HUES64 (cell line): ENCODE data around the gene SELL.
"Not testable (repeated sequence)": the region's sequence is repeated elsewhere in the genome, so short reads cannot be mapped to it uniquely, and the experiment has no call there.

Experiments used
- H3K27ac ChIP-seq: 2 replicates; pipeline ENCODE4 v1.7.0; 2013; ENCODE audit warnings: low read depth, low read length, inconsistent platforms
- H3K27me3 ChIP-seq: 2 replicates; pipeline ENCODE4 v1.6.1; 2013; ENCODE audit warnings: mild to moderate bottlenecking, low read length; ENCODE audit not compliant: insufficient read depth
- H3K36me3 ChIP-seq: 2 replicates; pipeline ENCODE4 v1.6.1; 2013; ENCODE audit warnings: mild to moderate bottlenecking, low read length; ENCODE audit not compliant: insufficient read depth
- H3K4me1 ChIP-seq: 2 replicates; pipeline ENCODE4 v1.6.1; 2013; ENCODE audit warnings: mild to moderate bottlenecking, low read length, moderate library complexity; ENCODE audit not compliant: insufficient read depth
- H3K4me3 ChIP-seq: 2 replicates; pipeline ENCODE4 v1.5.1; 2013; ENCODE audit warnings: mild to moderate bottlenecking, low read length, moderate library complexity
- H3K9ac ChIP-seq: 2 replicates; pipeline ENCODE4 v1.6.1; 2013; ENCODE audit warnings: mild to moderate bottlenecking, low read depth, low read length
- H3K9me3 ChIP-seq: 2 replicates; pipeline ENCODE4 v1.6.1; 2013; ENCODE audit warnings: low read depth, low read length; ENCODE audit not compliant: insufficient read depth
- WGBS: fragments of 150-250, 120-280 bp; methylation state at CpG from one replicate; pipeline ENCODE4 v1.1.7; 2013; ENCODE audit warnings: missing lambda C conversion rate; 5-methylcytosine and 5-hydroxymethylcytosine counted together

SELL gene

GRCh38 chr1:169683661-169684060 is 27.8 kb downstream of the SELL start:
- Histone ChIP-seq H3K4me1 (peaks cover 9% of the 10 kb centered on the region; the same call in 1 of the 2 replicates), H3K27me3 (peaks cover 78% of the 10 kb centered on the region), H3K4me3 (no peak overlapping the region), H3K27ac (no peak overlapping the region), H3K9me3 (peaks cover 5% of the 10 kb centered on the region), H3K36me3 (no peaks in the 10 kb centered on the region), H3K9ac (no peak overlapping the region)
- WGBS, result 93% methylated on average over 3 of the region's 3 CpGs

GRCh38 chr1:169683168-169683567 is 28.3 kb downstream of the SELL start:
- not testable (repeated sequence) for H3K9me3 ChIP-seq, H3K4me3 ChIP-seq, H3K4me1 ChIP-seq, H3K36me3 ChIP-seq, H3K9ac ChIP-seq, H3K27ac ChIP-seq
- 84% methylated on average over 4 of the region's 4 CpGs for WGBS
- peaks cover 78% of the 10 kb centered on the region for H3K27me3 ChIP-seq

- Histone ChIP-seq H3K27ac (no peak overlapping the region), H3K4me1 (peaks cover 9% of the 10 kb centered on the region; the same call in 1 of the 2 replicates), H3K4me3 (no peak overlapping the region), H3K27me3 (peaks cover 70% of the 10 kb centered on the region), H3K9ac (no peak overlapping the region), H3K36me3 (no peaks in the 10 kb centered on the region), H3K9me3 (peaks cover 5% of the 10 kb centered on the region)
- 13% methylated on average over 2 of the region's 2 CpGs for WGBS
These were observed 29.3 kb downstream of the SELL start for GRCh38 chr1:169682071-169682470.

GRCh38 chr1:169681140-169681539 is 30.3 kb downstream of the SELL start:
- Histone ChIP-seq H3K36me3 (no peaks in the 10 kb centered on the region), H3K4me3 (no peak overlapping the region), H3K9ac (no peak overlapping the region), H3K4me1 (peaks cover 9% of the 10 kb centered on the region; the same call in 1 of the 2 replicates), H3K27me3 (peaks cover 65% of the 10 kb centered on the region), H3K27ac (no peak overlapping the region), H3K9me3 (peaks cover 5% of the 10 kb centered on the region)
- WGBS, result 70% methylated on average over 2 of the region's 2 CpGs

GRCh38 chr1:169680377-169681019 is 30.9 kb downstream of the SELL start:
- H3K36me3 ChIP-seq, result no peaks in the 10 kb centered on the region
- no peak overlapping the region for H3K9ac ChIP-seq
- H3K9me3 ChIP-seq, result peaks cover 5% of the 10 kb centered on the region
- H3K4me1 ChIP-seq, result peaks cover 14% of the 10 kb centered on the region; the same call in 1 of the 2 replicates
- 67% methylated on average over 6 of the region's 6 CpGs for WGBS
- peaks cover 58% of the 10 kb centered on the region for H3K27me3 ChIP-seq
- no peak overlapping the region for H3K27ac ChIP-seq
- H3K4me3 ChIP-seq, result no peak overlapping the region

GRCh38 chr1:169679692-169680091 is 31.7 kb downstream of the SELL start:
- Histone ChIP-seq H3K9me3 (peaks cover 5% of the 10 kb centered on the region), H3K9ac (no peak overlapping the region), H3K27me3 (peaks cover 58% of the 10 kb centered on the region), H3K27ac (no peak overlapping the region), H3K36me3 (no peaks in the 10 kb centered on the region), H3K4me3 (no peak overlapping the region), H3K4me1 (peaks cover 14% of the 10 kb centered on the region; the same call in 1 of the 2 replicates)
- 90% methylated on average over 2 of the region's 3 CpGs for WGBS

- Histone ChIP-seq H3K9ac (no peak overlapping the region), H3K4me1 (0 out of 2 replicates have a peak, but pooled peaks cover 5% of the 10 kb centered on the region), H3K9me3 (no peaks in the 10 kb centered on the region), H3K36me3 (no peaks in the 10 kb centered on the region), H3K27me3 (peaks cover 26% of the 10 kb centered on the region), H3K27ac (no peak overlapping the region), H3K4me3 (no peak overlapping the region)
- WGBS, result 56% methylated on average over 2 of the region's 2 CpGs
These were observed 35.4 kb downstream of the SELL start for GRCh38 chr1:169676001-169676400.

- H3K9me3 ChIP-seq, result no peaks in the 10 kb centered on the region
- no peak overlapping the region for H3K9ac ChIP-seq
- no peaks in the 10 kb centered on the region for H3K27me3 ChIP-seq
- 89% methylated on average over 3 of the region's 3 CpGs for WGBS
- H3K36me3 ChIP-seq, result no peaks in the 10 kb centered on the region
- 0 out of 2 replicates have a peak, but pooled peaks cover 3% of the 10 kb centered on the region for H3K4me1 ChIP-seq
- H3K27ac ChIP-seq, result no peak overlapping the region
- H3K4me3 ChIP-seq, result no peak overlapping the region
These were observed 40.6 kb downstream of the SELL start for GRCh38 chr1:169670836-169671235.

GRCh38 chr1:169670244-169670643 is 41.2 kb downstream of the SELL start:
- H3K27me3 ChIP-seq, H3K4me1 ChIP-seq, H3K9ac ChIP-seq, H3K4me3 ChIP-seq, H3K36me3 ChIP-seq, H3K27ac ChIP-seq, H3K9me3 ChIP-seq: not testable (repeated sequence)
- WGBS, result 100% methylated on average over 1 of the region's 3 CpGs

- not testable (repeated sequence) for H3K4me3 ChIP-seq, H3K27ac ChIP-seq, H3K4me1 ChIP-seq, H3K9ac ChIP-seq, H3K27me3 ChIP-seq, H3K9me3 ChIP-seq, H3K36me3 ChIP-seq
- WGBS, result 90% methylated on average over 25 of the region's 28 CpGs
These were observed 43.5 kb downstream of the SELL start for GRCh38 chr1:169667699-169668596.

GRCh38 chr1:169667227-169667639 is 44.2 kb downstream of the SELL start:
- H3K4me3 ChIP-seq, result not testable (repeated sequence)

More at GRCh38 chr1:169667227-169667639, 44.2 kb downstream of the SELL start:
- not testable (repeated sequence) for H3K27me3 ChIP-seq, H3K9me3 ChIP-seq, H3K9ac ChIP-seq, H3K36me3 ChIP-seq, H3K27ac ChIP-seq, H3K4me1 ChIP-seq
- 92% methylated on average over 1 of the region's 2 CpGs for WGBS
